KOPT-K1 (cell line): Measurements from ENCODE around the gene ENHO.
"Not testable (repeated sequence)": the region's sequence is repeated elsewhere in the genome, so short reads cannot be mapped to it uniquely, and the experiment has no call there.

ENCODE experiments used
- H3K27ac ChIP-seq: fragments of 200-600 bp; sonication (generic); 2 replicates; pipeline ENCODE4 v1.5.1; 2016; ENCODE audit warnings: antibody characterized with exemption, mild to moderate bottlenecking, low read depth, low read length; ENCODE audit not compliant: poor library complexity, severe bottlenecking
- H3K36me3 ChIP-seq: fragments of 200-600 bp; sonication (generic); 2 replicates; pipeline ENCODE4 v1.5.1; 2017; ENCODE audit warnings: antibody characterized with exemption, mild to moderate bottlenecking, low read length, moderate library complexity; ENCODE audit not compliant: insufficient read depth
- H3K9me3 ChIP-seq: fragments of 200-600 bp; sonication (generic); 2 replicates; pipeline ENCODE4 v1.5.1; 2017; ENCODE audit warnings: antibody characterized with exemption, low read length, mild to moderate bottlenecking; ENCODE audit not compliant: insufficient read depth, poor library complexity, severe bottlenecking

The ENHO gene

DNA sequence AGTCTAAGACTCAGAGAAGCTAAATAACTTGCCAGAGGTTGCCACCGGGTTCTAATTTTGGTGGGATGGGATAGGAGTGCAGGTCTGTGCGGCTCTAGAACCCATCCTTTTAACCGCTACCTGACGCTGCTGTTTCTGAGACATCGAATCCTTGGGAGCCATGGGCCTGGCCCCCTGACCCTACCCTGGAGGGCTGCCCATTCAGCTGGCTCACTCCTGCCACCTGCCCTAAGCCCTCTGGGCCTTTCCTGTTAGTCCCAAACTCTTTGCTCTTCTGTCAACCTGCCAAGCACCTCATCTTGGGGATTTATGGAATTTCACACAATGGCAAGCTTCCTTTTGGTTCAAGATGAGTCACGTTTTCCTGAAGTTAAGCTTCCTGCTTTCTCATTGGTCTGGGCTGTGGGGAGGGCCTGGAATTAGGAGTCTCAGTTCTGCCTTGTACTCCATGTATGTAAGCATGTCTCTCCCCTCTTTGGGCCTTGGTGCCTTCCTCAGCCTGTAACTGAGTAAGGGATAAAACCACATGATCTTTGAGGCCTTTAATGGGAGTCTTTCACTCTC, 26.6 kb downstream of the ENHO start:
- Histone ChIP-seq H3K9me3 (no peaks in the 10 kb centered on the region), H3K36me3 (no peaks in the 10 kb centered on the region), H3K27ac (no peak overlapping the region)

DNA sequence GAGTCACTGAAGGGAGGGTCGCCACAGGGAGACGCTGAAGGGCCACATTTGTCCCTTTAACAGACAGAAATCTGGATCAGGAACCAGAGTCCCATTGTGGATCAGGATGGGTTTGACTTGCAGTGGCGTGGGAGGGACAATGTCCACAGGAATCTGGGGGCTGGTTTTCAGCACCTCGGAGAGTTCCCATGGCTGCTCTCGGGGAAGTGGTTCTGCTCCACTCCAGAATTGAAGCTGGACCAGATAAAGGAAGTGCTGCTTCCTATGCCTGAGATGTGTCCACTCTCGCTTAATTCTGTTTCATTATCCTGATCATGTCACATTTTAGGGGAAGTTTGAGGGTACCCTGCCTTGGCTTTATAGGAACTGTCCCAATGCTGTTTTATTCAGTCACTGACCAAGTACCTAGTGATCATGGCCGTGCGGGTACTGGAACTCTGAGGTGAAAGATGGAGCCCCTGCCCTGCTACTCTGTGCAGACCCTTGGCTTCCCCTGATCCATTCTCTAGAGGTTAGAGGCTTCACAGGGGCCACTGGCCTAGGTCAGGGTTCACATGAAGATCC, 28.7 kb downstream of the ENHO start:
- Histone ChIP-seq H3K27ac (no peak overlapping the region), H3K36me3 (no peaks in the 10 kb centered on the region), H3K9me3 (no peaks in the 10 kb centered on the region)

DNA sequence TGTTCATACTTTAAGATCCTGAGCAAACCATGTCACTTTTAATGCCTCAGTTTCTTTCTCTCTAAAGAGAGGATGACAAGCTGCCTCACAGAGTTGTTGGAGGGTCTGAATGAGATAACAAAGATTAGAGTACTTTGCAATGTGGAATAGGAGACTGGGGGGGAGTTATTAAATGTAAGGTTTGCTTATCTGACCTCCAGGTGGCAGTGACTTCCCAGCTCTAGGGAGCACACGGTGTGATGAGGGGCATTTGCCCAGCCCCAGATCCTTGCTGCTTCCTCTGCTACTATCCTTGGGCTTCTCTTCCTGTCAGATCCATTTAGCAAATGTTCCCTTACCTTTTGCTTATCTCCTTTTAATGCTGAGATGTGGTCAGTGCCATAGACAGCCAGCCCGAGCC, 30.7 kb downstream of the ENHO start:
- H3K36me3 ChIP-seq: no peaks in the 10 kb centered on the region
- no peaks in the 10 kb centered on the region for H3K9me3 ChIP-seq
- H3K27ac ChIP-seq: no peak overlapping the region

DNA sequence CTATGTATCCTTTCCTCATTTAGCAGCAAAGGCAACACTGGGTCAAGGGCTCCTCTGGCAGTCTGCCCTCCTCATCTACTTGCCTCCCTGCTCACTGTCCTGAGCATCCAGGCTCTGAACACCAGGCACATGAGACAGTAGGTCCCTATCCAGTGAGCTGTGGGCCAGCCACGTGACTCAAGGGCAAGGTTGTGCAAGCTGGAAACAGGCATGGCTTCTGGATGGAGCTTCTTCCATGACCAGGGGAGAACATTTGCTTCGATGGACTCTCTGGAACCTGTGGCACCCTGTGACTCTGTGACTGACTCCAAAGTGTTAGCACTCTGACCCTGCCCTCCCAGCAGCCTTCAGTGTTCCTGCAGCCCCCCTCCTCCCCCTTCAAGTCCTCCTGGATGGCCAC, 31.2 kb downstream of the ENHO start:
- Histone ChIP-seq H3K36me3 (no peaks in the 10 kb centered on the region), H3K27ac (no peak overlapping the region), H3K9me3 (no peaks in the 10 kb centered on the region)

DNA sequence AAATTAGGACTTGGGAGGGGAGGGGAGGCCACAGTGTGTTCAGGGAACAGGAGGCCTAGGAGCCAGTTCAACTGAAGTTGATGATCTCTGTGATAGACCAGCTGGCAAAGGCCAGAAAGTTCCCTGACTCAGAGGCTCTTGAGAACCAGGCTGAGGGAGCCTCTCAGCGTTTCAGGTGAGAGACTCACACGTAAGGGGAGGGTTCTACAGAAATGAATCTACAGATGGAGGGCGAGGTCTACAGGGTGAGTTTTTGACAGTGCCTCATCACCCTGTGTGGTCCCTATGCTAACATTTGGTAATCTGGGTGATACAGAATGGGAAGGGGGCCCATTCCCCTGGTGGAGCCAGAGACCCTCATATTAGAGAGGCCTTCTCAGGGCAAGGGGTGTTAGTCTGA, 32.0 kb downstream of the ENHO start:
- Histone ChIP-seq H3K9me3 (no peaks in the 10 kb centered on the region), H3K36me3 (no peaks in the 10 kb centered on the region), H3K27ac (no peak overlapping the region)

DNA sequence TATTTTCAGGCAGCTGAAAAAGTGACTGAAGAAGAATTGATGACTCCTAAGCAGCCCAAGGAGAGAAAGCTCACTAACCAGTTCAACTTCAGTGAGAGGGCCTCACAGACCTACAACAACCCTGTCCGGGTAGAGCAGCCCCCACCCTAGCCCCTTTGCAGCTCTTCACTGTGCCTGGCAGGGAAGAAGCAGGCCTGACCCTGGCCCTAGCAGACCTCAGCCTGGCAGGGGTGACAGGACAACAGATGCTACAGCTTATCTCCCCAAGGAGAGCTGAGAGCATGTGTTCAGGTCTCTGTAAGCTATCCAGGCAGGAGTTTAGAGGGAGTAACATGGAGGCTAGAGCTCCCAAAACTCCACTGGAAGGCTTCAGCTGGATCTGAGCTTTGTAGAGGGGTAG, 32.4 kb downstream of the ENHO start:
- Histone ChIP-seq H3K27ac (no peak overlapping the region), H3K9me3 (no peaks in the 10 kb centered on the region), H3K36me3 (no peaks in the 10 kb centered on the region)

DNA sequence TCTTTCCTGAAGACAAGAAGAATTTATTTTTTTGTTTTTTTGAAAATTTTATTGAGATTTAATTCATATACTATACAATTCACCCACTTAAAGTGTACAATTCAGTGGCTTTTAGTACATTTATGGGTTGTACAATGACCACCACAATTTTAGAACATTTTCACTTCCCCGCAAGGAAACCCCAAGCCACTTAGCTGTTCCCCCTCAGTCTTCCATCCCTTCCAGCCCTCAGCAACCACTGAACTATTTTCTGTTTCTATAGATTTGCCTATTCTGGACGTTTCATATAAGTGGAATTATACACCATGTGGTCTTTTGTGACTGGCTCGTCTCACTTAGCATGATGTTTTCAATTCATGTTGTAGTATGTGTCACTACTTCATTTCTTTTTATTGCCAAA, 36.2 kb downstream of the ENHO start:
- Histone ChIP-seq H3K27ac (no peak overlapping the region), H3K9me3 (no peaks in the 10 kb centered on the region), H3K36me3 (no peaks in the 10 kb centered on the region)

DNA sequence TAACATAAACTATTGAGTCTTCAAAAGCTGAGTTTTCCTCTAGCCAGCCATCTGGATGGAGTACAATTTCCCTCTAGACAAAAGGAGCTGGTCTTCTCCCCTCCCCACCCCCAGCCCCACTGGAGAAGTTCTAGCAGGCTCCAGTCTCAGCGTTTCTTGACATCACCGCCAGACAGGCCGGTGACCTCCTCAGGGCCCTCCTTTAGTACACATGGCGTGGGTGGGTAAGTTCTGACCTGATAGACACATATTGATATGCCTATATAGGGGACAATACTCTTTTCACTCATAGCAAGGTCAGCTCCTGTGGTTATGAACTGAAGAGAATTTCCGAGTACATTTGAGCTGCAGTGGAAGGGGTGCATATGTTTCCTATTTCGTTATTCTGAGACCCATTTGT, 37.0 kb downstream of the ENHO start:
- Histone ChIP-seq H3K36me3 (no peaks in the 10 kb centered on the region), H3K27ac (no peak overlapping the region), H3K9me3 (no peaks in the 10 kb centered on the region)

DNA sequence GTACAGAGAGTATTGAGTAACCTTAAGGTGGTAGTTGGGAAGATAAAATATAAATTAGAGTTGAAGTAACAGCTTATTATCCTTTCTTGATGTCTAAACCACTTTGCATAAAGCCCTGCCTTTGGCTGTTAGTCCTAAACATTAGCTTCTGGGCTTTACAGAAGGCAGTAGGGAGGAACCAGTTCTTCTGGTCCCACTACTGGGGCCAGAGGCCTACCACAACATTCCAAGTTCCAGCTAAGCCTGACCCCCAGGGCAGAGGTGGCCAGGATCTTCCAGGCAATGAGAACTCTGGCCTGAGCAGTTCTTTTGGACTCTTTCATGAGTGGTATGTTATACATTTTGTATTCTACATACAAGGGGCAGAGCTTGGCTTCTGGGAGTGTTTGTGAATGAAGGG, 38.1 kb downstream of the ENHO start:
- Histone ChIP-seq H3K36me3 (no peaks in the 10 kb centered on the region), H3K27ac (no peak overlapping the region), H3K9me3 (no peaks in the 10 kb centered on the region)

DNA sequence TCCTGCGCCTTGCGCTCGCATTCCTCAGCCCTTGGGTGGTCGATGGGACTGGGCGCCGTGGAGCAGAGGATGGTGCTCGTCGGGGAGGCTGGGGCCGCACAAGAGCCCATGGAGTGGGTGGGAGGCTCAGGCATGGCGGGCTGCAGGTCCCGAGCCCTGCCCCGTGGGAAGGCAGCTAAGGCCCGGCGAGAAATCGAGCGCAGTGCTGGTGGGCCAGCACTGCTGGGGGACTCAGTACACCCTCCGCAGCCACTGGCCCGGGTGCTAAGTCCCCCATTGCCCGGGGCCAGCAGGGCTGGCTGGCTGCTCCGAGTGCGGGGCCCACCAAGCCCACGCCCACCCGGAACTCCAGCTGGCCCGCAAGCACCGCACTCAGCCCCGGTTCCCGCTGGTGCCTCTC, 40.0 kb downstream of the ENHO start:
- not testable (repeated sequence) for H3K36me3 ChIP-seq, H3K27ac ChIP-seq, H3K9me3 ChIP-seq

DNA sequence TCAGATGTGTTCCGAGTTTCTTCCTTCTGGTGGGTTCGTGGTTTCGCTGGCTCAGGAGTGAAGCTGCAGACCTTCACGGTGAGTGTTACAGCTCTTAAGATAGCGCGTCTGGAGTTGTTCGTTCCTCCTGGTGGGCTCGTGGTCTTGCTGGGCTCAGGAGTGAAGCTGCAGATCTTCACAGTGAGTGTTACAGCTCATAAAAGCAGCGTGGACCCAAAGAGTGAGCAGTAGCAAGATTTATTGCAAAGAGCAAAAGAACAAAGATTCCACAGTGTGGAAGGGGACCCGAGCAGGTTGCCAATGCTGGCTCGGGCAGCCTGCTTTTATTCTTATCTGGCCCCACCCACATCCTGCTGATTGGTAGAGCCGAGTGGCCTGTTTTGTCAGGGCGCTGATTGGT, 41.2 kb downstream of the ENHO start:
- H3K9me3 ChIP-seq, H3K36me3 ChIP-seq: not testable (repeated sequence)

DNA sequence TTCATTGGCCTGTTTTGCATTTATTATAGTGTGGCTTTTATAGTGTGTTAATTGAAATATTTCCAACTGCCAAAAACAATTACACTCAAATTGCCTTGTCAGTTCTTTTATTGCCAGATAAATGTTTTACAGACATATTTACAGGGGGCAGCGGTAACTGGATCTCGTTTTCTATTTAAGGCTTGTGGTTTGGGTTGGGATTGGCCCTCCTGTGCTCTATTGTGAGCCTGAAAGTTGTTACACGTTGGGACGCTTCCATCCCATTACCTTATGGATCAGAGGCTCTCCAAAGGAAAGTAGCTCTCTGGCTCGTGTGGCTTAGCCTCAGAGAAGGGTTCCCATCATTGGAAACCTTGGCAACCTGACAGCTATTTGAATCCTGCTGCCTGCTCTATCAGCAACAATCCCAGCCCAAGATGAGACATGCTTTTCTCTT, 43.3 kb downstream of the ENHO start:
- Histone ChIP-seq H3K27ac (no peak overlapping the region), H3K36me3 (no peaks in the 10 kb centered on the region), H3K9me3 (no peaks in the 10 kb centered on the region)

More for the DNA sequence above, 41.2 kb downstream of the ENHO start:
- H3K27ac ChIP-seq: not testable (repeated sequence)

DNA sequence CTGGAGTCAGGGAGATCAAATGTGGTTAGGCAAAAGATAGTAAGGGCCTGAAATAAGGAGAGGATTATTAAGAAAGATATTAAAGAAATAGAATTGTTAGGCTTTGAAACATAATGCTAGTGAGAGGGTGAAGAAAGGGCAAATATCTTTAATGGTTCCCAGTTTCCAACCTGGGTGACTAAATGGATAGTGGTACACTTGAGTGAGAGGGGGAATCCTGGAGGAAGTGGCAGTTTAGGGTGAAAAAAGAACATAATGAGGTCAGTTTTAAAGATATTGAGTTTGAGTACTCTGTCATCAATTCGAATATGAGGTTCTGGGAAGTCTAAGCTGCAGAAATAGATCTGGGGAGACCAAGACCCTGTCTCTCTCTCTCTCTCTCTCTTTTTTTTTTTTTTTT, 45.2 kb downstream of the ENHO start:
- Histone ChIP-seq H3K36me3 (no peaks in the 10 kb centered on the region), H3K9me3 (no peaks in the 10 kb centered on the region), H3K27ac (no peak overlapping the region)

DNA sequence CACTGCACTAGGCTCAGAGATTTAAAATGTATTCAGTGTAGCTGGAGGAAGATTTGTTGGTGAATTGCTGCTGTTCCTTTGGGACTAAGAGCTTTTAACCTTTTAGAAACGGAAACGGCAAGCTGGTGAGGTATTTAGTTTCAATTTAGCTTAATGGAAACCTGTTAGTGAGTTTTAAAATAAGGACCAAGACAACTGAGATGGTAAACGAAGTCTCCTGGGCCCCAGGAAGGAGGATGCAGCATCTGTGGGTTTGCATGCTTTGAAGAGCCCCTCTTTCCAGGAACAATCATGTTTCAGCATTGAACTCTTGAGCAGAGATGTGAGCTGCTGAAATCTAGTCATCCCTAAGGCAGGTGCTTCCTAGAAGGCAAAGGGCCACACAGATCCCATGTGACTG, 47.7 kb downstream of the ENHO start:
- no peak overlapping the region for H3K27ac ChIP-seq
- H3K36me3 ChIP-seq: no peaks in the 10 kb centered on the region
- H3K9me3 ChIP-seq: no peaks in the 10 kb centered on the region
